ENCODE data around the gene ATXN1. TPM values are rescaled to one million over a fixed set of nuclear protein-coding genes. Genes with fewer than 3 reads are reported as not detected.

The ATXN1 gene
- total RNA-seq, 1 donor from 2014 or later = 33.7 TPM

DNA sequence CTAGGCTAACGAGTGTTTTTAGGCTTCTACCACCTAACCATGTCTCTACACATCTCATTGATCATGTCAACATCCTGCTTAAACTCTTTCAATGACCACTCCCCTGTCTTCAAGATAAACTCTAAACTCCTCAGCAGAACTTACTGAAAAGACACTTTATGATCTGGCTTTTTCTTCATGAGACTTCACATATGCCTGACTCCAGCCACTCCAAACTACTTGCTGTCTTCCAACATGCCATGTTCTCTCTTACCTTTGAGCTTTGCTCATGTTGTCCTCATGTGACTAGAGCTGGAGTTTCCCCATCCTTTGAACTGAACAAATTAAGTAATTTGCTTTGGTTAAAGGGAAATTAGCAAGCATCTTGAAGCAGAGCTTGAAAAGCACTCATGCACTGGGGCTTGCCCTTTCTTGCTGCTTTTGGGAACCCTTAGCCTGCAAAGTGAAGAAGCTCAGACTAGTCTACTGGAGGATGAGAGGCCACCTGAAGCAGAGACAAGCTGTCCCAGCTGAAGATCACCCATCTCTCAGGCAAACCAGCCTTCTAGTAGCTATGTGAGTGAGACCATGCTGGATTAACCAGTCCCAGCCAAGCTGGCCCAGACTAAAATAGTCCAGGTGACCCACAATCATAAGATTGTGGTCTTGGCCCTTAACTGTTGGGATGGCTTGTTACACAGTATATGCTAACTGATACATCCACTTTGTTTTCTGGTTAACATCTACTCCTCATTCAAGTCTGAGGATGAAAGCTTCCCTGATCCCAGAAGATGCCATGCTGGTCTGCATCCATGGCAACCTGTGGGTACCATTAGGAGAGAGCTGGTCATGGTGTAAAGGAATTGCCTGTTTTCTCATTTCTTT, 287.1 kb downstream of the ATXN1 start:
- no peak for DNase-seq (ENCODE audit: extremely low spot score, unreplicated experiment)
- no peaks in the 10 kb centered on the region for H3K27me3 Mint-ChIP-seq
- H3K4me1 Mint-ChIP-seq (ENCODE audit: unreplicated experiment) = peaks cover 21% of the 10 kb centered on the region
- peaks cover 8% of the 10 kb centered on the region for H3K36me3 Mint-ChIP-seq
- peak overlapping the region; percentile 1 for H3K27ac Mint-ChIP-seq
- TF ChIP-seq, protein P1, sequence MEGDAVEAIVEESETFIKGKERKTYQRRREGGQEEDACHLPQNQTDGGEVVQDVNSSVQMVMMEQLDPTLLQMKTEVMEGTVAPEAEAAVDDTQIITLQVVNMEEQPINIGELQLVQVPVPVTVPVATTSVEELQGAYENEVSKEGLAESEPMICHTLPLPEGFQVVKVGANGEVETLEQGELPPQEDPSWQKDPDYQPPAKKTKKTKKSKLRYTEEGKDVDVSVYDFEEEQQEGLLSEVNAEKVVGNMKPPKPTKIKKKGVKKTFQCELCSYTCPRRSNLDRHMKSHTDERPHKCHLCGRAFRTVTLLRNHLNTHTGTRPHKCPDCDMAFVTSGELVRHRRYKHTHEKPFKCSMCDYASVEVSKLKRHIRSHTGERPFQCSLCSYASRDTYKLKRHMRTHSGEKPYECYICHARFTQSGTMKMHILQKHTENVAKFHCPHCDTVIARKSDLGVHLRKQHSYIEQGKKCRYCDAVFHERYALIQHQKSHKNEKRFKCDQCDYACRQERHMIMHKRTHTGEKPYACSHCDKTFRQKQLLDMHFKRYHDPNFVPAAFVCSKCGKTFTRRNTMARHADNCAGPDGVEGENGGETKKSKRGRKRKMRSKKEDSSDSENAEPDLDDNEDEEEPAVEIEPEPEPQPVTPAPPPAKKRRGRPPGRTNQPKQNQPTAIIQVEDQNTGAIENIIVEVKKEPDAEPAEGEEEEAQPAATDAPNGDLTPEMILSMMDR (conservative IDR thresholded peaks at IDR 0.05) = no peak
- H3K4me3 Mint-ChIP-seq = no peak overlapping the region
- peaks cover 4% of the 10 kb centered on the region for H3K9me3 Mint-ChIP-seq

DNA sequence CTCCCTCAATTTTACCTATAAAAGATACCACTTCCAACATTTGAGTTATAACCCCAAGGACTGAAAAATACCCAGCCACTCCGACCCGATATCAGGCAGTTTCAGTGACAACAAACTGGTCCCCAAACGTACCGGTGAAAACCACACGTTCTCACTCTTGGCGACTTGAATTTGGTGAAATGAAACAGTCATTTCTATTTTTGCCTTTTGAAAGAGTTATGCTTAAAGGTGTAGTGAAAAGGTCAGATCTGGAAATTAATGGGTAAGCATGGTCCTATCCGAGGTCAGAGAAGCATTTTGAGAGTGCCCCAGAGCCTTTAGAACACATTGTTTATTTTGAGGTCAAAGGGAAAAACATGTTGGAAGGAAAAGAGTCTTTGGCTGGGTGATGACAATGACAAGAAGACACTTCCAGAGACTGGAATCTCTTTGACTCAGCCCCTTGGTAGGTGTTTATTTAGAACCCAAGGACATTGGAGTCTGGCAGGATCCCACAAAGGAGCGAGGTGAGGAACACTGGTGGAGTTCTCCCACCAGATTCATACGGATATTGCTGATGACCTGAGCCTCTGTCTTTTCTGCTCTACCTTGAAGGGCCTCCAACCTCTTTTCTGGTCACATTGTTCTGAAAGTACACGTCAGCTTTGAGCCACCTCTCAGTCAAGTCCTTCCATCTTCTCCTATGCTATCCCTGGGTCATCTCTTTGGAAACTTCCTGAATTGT, 287.9 kb downstream of the ATXN1 start:
- Mint-ChIP-seq H3K4me3 (no peak overlapping the region), H3K27me3 (no peaks in the 10 kb centered on the region), H3K4me1 (ENCODE audit: unreplicated experiment) (peaks cover 21% of the 10 kb centered on the region), H3K9me3 (peaks cover 4% of the 10 kb centered on the region), H3K36me3 (peaks cover 8% of the 10 kb centered on the region), H3K27ac (peak overlapping the region; percentile 1)
- TF ChIP-seq, protein P1 (conservative IDR thresholded peaks at IDR 0.05) = no peak
- no peak for DNase-seq (ENCODE audit: extremely low spot score, unreplicated experiment)

DNA sequence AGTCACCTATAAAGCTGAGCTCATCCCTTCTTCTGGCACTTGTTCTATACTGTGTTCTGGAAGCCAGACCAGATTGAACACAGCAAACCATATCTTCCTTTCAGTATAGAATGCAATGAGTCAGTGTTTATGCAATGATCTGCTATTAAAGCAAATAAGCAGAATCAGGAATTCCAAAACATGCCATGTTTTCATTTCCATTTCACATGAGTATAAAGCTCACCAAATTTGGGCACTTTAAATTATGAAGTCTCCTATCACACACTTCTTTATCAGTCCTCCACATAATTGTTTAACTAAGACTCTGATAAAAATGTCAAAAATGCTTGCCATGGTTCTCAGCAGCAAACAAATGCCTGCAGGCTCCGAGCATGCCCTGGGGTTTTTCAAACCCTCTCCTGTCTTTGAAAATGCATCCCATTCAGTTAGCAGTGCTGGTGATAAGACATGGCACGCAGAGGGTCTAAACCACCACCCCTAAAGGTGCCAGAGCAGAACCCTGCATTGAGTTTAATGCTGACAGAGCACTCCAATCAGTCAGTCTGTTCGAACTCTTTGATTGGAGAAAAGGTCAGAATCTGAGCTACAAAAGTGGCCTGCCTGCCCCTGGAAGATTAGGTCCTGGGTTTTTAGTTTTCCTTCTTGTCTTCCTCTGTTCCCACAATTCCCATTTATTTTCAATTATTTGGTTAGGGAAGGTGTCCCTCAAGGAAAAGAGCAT, 288.8 kb downstream of the ATXN1 start:
- Mint-ChIP-seq H3K27me3 (no peaks in the 10 kb centered on the region), H3K36me3 (peaks cover 8% of the 10 kb centered on the region), H3K9me3 (peaks cover 4% of the 10 kb centered on the region), H3K4me3 (no peak overlapping the region), H3K4me1 (ENCODE audit: unreplicated experiment) (peaks cover 18% of the 10 kb centered on the region), H3K27ac (peak overlapping the region; percentile 1)
- TF ChIP-seq, protein P1 (conservative IDR thresholded peaks at IDR 0.05) = no peak
- no peak for DNase-seq (ENCODE audit: extremely low spot score, unreplicated experiment)

DNA sequence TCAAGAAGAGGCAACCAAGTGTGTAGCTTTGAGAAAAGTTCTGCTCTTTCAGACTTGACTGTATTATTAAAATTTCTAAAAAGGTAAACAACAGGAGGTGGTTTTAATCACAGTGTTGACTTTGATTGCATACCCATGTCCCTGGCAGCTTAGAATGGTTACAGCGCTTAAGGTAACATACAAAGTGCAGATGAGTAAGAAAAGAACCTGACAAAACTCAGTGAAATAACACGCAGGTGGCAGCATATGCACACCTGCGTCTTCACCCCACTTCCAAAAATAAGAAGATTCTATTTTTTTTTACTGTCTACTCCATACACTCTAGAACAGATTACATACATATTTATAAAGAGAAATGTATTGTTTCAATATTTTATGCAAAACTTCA, 289.4 kb downstream of the ATXN1 start:
- TF ChIP-seq, protein P1 (conservative IDR thresholded peaks at IDR 0.05) = no peak
- H3K27ac Mint-ChIP-seq = peak overlapping the region; percentile 1
- H3K27me3 Mint-ChIP-seq = no peaks in the 10 kb centered on the region
- DNase-seq (ENCODE audit: extremely low spot score, unreplicated experiment) = no peak
- peaks cover 16% of the 10 kb centered on the region for H3K4me1 Mint-ChIP-seq (ENCODE audit: unreplicated experiment)
- H3K9me3 Mint-ChIP-seq = peaks cover 4% of the 10 kb centered on the region
- H3K36me3 Mint-ChIP-seq = peaks cover 5% of the 10 kb centered on the region
- H3K4me3 Mint-ChIP-seq = no peak overlapping the region

DNA sequence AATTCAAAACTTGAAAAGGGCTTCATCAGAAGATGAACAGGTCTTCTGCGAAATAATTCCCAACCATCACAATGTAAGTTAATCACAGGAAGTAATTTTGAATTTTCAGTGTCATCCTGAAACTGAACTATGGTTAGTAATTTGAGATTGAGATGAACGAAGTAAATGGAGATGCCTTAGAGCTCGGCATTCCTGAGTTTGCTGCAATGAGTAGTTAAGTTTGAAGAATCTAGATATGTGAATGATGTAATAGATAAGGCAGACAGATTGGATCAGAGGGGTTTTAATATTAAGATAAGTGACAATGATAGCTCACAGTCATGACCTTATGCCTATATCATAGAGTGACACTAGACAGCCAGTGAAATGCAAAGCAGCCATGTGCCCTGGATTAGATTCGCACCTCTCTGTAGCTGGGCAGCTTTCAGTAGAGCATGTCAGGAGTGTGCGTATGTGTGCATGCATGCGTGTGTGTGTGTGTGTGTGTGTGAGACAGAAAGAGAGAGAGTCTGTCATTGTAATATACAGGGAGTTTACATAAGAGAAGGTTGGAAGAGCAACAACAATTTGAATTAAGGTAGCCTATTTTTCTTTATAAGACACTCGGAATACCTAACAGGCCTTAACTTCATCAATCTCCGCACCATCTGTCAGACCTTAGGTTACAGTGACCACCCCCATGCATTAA, 289.9 kb downstream of the ATXN1 start:
- TF ChIP-seq, protein P1 (conservative IDR thresholded peaks at IDR 0.05) = no peak
- H3K9me3 Mint-ChIP-seq = peaks cover 4% of the 10 kb centered on the region
- peak overlapping the region; percentile 40 for H3K27ac Mint-ChIP-seq
- no peak for DNase-seq (ENCODE audit: extremely low spot score, unreplicated experiment)
- H3K36me3 Mint-ChIP-seq = peaks cover under 1% of the 10 kb centered on the region
- H3K27me3 Mint-ChIP-seq = no peaks in the 10 kb centered on the region
- H3K4me3 Mint-ChIP-seq = peak overlapping the region; percentile 17
- H3K4me1 Mint-ChIP-seq (ENCODE audit: unreplicated experiment) = peaks cover 16% of the 10 kb centered on the region
